HCT116 (cell line): Measurements from ENCODE around the gene HLA-DMA. TPM values are rescaled to one million over a fixed set of nuclear protein-coding genes. Genes with fewer than 3 reads are reported as not detected.

ENCODE experiments used
- ATAC-seq: fragments of 200-7000 bp; cut with Tn5 transposase; 2 replicates; pipeline ENCODE4 v1.9.1; 2020; ENCODE audit warnings: mild to moderate bottlenecking, moderate library complexity
- BruUV-seq: library from RNA; stranded (reverse); fragments of 400-500 nt; replicated peaks from 2 replicates; lab custom pipeline; 2021; lab: Mats Ljungman, UMichigan
- CTCF ChIA-PET: fragments of 300-600 bp; sonication (Branson Sonifier 250); formaldehyde crosslinking; loops from one replicate; lab custom pipeline; 2021; ENCODE audit warnings: antibody characterized with exemption; lab: Charles Lee
- POLR2A ChIA-PET: fragments of 300-600, 350-600 bp; sonication (Branson Sonifier 250); formaldehyde crosslinking; loops from one replicate; lab custom pipeline; 2021; ENCODE audit warnings: antibody characterized with exemption; lab: Charles Lee
- RAD21 ChIA-PET, 2 experiments: fragments of 300-600 bp; sonication (Branson Sonifier 250); formaldehyde crosslinking; loops; one replicate each; lab custom pipeline; 2023; ENCODE audit warnings: low total read pairs in 2 of 2; ENCODE audit not compliant: uncharacterized antibody in 2 of 2, unreplicated experiment in 2 of 2, low non-redundant PET in 1 of 2; lab: Charles Lee
- DNase-seq: peaks from one replicate; pipeline ENCODE4 v3.0.0-alpha.2; 2010; ENCODE audit warnings: low read depth, low spot score
- H2AFZ ChIP-seq: fragments of 200-600 bp; shearing (Covaris generic), sonication (generic); 2 replicates; pipeline ENCODE4 v1.6.1; 2017; ENCODE audit warnings: low read depth, mixed run types, mixed read lengths, antibody characterized with exemption, low read length; ENCODE audit not compliant: poor library complexity, severe bottlenecking
- H3K27ac ChIP-seq: 2 replicates; pipeline ENCODE4 v1.5.1; 2012; ENCODE audit warnings: low read depth, low read length
- H3K27me3 ChIP-seq: fragments of 200-600 bp; sonication (generic); 2 replicates; pipeline ENCODE4 v1.6.1; 2016; ENCODE audit warnings: mixed run types, low read length, mixed read lengths; ENCODE audit not compliant: insufficient read depth
- H3K36me3 ChIP-seq, 2 experiments: fragments of 200-500 bp in 1 of 2; fragments of 200-600 bp in 1 of 2; sonication (Bioruptor generic) in 1 of 2; sonication (generic) in 1 of 2; 2 replicates each; pipeline versions ENCODE4 v1.5.1 to v1.6.1; 2014 to 2016; ENCODE audit warnings: low read length in 2 of 2, inconsistent platforms in 1 of 2, mixed read lengths in 1 of 2, mixed run types in 1 of 2; ENCODE audit not compliant: insufficient read depth in 2 of 2, control insufficient read depth in 1 of 2
- H3K4me1 ChIP-seq, 2 experiments: fragments of 200-600 bp in 1 of 2; sonication (generic) in 1 of 2; 2 replicates each; pipeline versions ENCODE4 v1.5.1 to v1.6.1; 2012 to 2017; ENCODE audit warnings: low read length in 2 of 2, inconsistent platforms in 1 of 2, mild to moderate bottlenecking in 1 of 2, mixed read lengths in 1 of 2, mixed run types in 1 of 2, moderate library complexity in 1 of 2; ENCODE audit not compliant: insufficient read depth in 2 of 2, control insufficient read depth in 1 of 2
- H3K4me2 ChIP-seq: fragments of 200-600 bp; sonication (generic); 2 replicates; pipeline ENCODE4 v1.6.1; 2017; ENCODE audit warnings: mixed run types, low read length, mixed read lengths
- H3K4me3 ChIP-seq, 2 experiments: fragments of 200-600 bp in 1 of 2; sonication (generic) in 1 of 2; replicated peaks in 1 of 2; 2 replicates each; pipeline ENCODE4 v1.5.1; 2011 to 2016; ENCODE audit warnings: low read length in 2 of 2, control low read depth in 1 of 2, low read depth in 1 of 2, mild to moderate bottlenecking in 1 of 2, mixed read lengths in 1 of 2, mixed run types in 1 of 2
- H3K79me2 ChIP-seq: fragments of 200-600 bp; sonication (generic); 2 replicates; pipeline ENCODE4 v1.6.1; 2017; ENCODE audit warnings: mild to moderate bottlenecking, mixed run types, low read length, moderate library complexity, mixed read lengths; ENCODE audit not compliant: insufficient read depth
- H3K9ac ChIP-seq: fragments of 200-600 bp; sonication (generic); 2 replicates; pipeline ENCODE4 v1.6.1; 2016; ENCODE audit warnings: low read length, mixed read lengths
- H3K9me2 ChIP-seq: fragments of 200-600 bp; sonication (generic), shearing (Covaris generic); 2 replicates; pipeline ENCODE4 v1.6.1; 2017; ENCODE audit warnings: mixed run types, mild to moderate bottlenecking, moderate library complexity; ENCODE audit not compliant: insufficient read depth
- H3K9me3 ChIP-seq, 2 experiments: fragments of 200-500 bp in 1 of 2; fragments of 200-600 bp in 1 of 2; sonication (Bioruptor generic) in 1 of 2; sonication (generic) in 1 of 2; 2 replicates each; pipeline ENCODE4 v1.6.1; 2014 to 2017; ENCODE audit warnings: low read length in 2 of 2, mixed read lengths in 2 of 2, inconsistent platforms in 1 of 2, low read depth in 1 of 2, mild to moderate bottlenecking in 1 of 2, mixed run types in 1 of 2, moderate library complexity in 1 of 2; ENCODE audit not compliant: control insufficient read depth in 1 of 2, insufficient read depth in 1 of 2
- H4K20me1 ChIP-seq: fragments of 200-600 bp; sonication (generic), shearing (Covaris generic); 2 replicates; pipeline ENCODE4 v1.6.1; 2017; ENCODE audit warnings: mixed run types, mild to moderate bottlenecking, moderate library complexity; ENCODE audit not compliant: insufficient read depth
- ATF3 ChIP-seq: IDR thresholded peaks from 2 replicates; pipeline ENCODE4 v1.6.1; 2012
- CBX3 ChIP-seq: IDR thresholded peaks from 2 replicates; pipeline ENCODE4 v1.6.1; 2012; ENCODE audit warnings: low read depth
- CTCF ChIP-seq, 3 experiments: fragments of 200-600 bp in 1 of 3; sonication (generic) in 1 of 3; IDR thresholded peaks in 2 of 3; conservative IDR thresholded peaks in 1 of 3; 2 replicates each; pipeline ENCODE4 v1.5.1; 2012 to 2017; ENCODE audit warnings: low read depth in 2 of 3, low read length in 2 of 3, antibody characterized with exemption in 1 of 3, borderline replicate concordance in 1 of 3, control low read depth in 1 of 3, mild to moderate bottlenecking in 1 of 3, mixed read lengths in 1 of 3, mixed run types in 1 of 3, moderate library complexity in 1 of 3; ENCODE audit not compliant: insufficient read depth in 1 of 3
- EGR1 ChIP-seq: IDR thresholded peaks from 2 replicates; pipeline ENCODE4 v1.6.1; 2012; ENCODE audit warnings: low read depth
- EZH2phosphoT487 ChIP-seq: fragments of 200-600 bp; IDR thresholded peaks from 2 replicates; pipeline ENCODE4 v1.6.1; 2018; ENCODE audit warnings: antibody characterized with exemption, borderline replicate concordance
- MAX ChIP-seq: IDR thresholded peaks from 2 replicates; pipeline ENCODE4 v1.6.1; 2012
- POLR2A ChIP-seq: IDR thresholded peaks from 2 replicates; pipeline ENCODE4 v1.7.0; 2011; ENCODE audit warnings: borderline replicate concordance; ENCODE audit not compliant: insufficient read depth, insufficient read length; ENCODE audit errors: extremely low read depth
- POLR2AphosphoS5 ChIP-seq: IDR thresholded peaks from 2 replicates; pipeline ENCODE4 v1.6.1; 2011; ENCODE audit warnings: mild to moderate bottlenecking, low read depth, low read length, moderate library complexity
- RAD21 ChIP-seq: IDR thresholded peaks from 2 replicates; pipeline ENCODE4 v1.6.1; 2012; ENCODE audit warnings: low read depth, mild to moderate bottlenecking
- SP1 ChIP-seq: IDR thresholded peaks from 2 replicates; pipeline ENCODE4 v1.6.1; 2012; ENCODE audit warnings: low read depth
- ZBTB33 ChIP-seq: IDR thresholded peaks from 2 replicates; pipeline ENCODE4 v1.6.1; 2011; ENCODE audit warnings: mild to moderate bottlenecking, low read length, moderate library complexity; ENCODE audit not compliant: insufficient replicate concordance; ENCODE audit errors: extremely low read depth
- ZFX ChIP-seq: fragments of 450-650 bp; IDR thresholded peaks from 2 replicates; pipeline ENCODE4 v1.6.1; 2017
- ZNF274 ChIP-seq: fragments of 200-500 bp; sonication (Bioruptor generic); IDR thresholded peaks from 2 replicates; pipeline ENCODE4 v1.6.1; 2014; ENCODE audit warnings: mild to moderate bottlenecking, low read depth, low read length, inconsistent platforms
- intact Hi-C: fragments of 100-400 bp; cut with micrococcal nuclease; formaldehyde crosslinking; loops from 2 replicates; pipeline ENCODE4 v1.10.0; 2022
- total RNA-seq: library from RNA; stranded (reverse); gene quantifications from one replicate; pipeline ENCODE4 v1.2.1, GENCODE V29; 2021; ENCODE audit not compliant: unreplicated experiment

HLA-DMA gene
- total RNA-seq, 1 experiment from 2014 or later, result 12.1 TPM

- Histone ChIP-seq H3K4me3 (no peak overlapping the region), H3K27me3 (no peaks in the 10 kb centered on the region), H3K27ac (no peak overlapping the region), H3K9me3 (no peaks in the 10 kb centered on the region), H4K20me1 (peaks cover 66% of the 10 kb centered on the region), H3K4me2 (no peak overlapping the region), H3K36me3 (peaks cover 56 to 59% of the 10 kb centered on the region in 2 experiments), H3K4me1 (no peaks in the 10 kb centered on the region), H3K9me2 (no peaks in the 10 kb centered on the region), H2AFZ (no peak overlapping the region), H3K9ac (no peak overlapping the region), H3K79me2 (peaks cover 53% of the 10 kb centered on the region)
- POLR2A ChIA-PET, result interaction anchor here (0.9 to 12.5 kb wide), 3 partner anchors 9 to 17 kb away, joined by 3 to 227 read pairs (median 3); partner anchors contain the start of gene BRD2
- CTCF ChIA-PET, result interaction anchor here (0.9 kb wide), 2 partner anchors 9 to 47 kb away, joined by 3 read pairs; no protein-coding TSS in a partner anchor
- intact Hi-C loops, result no loop called here
- TF ChIP-seq SP1 (no peak), ZNF274 (no peak), CBX3 (no peak), POLR2AphosphoS5 (0 out of 2 replicates have a peak, but pooled peaks have one; percentile 44), RAD21 (no peak)
- no TSS peak for BruUV-seq
- no peak for DNase-seq
- no peak for ATAC-seq
- RAD21 ChIA-PET, result no interaction called here
Observed at GRCh38 chr6:32980488-32981038, 27.7 kb upstream of the HLA-DMA start.

GRCh38 chr6:32979720-32980487, 27.0 kb upstream of the HLA-DMA start:
- H2AFZ ChIP-seq, result no peak overlapping the region
- H3K9me3 ChIP-seq, result no peaks in the 10 kb centered on the region
- peaks cover 60 to 65% of the 10 kb centered on the region in 2 experiments for H3K36me3 ChIP-seq
- H3K27ac ChIP-seq, result no peak overlapping the region
- no peak for ATAC-seq
- no peak overlapping the region for H3K4me2 ChIP-seq
- ChIA-PET POLR2A (interaction anchor here (0.7 to 12.5 kb wide), 2 partner anchors 9 to 249 kb away, joined by 3 to 227 read pairs; partner anchors contain the start of gene BRD2), CTCF (interaction anchor here (0.9 kb wide), 2 partner anchors 8 to 47 kb away, joined by 3 read pairs; no protein-coding TSS in a partner anchor), RAD21 (no interaction called here)
- no peak overlapping the region for H3K4me3 ChIP-seq
- H3K9me2 ChIP-seq, result no peaks in the 10 kb centered on the region
- peaks cover 59% of the 10 kb centered on the region for H3K79me2 ChIP-seq
- no peak for DNase-seq
- intact Hi-C loops, result no loop called here
- peaks cover 72% of the 10 kb centered on the region for H4K20me1 ChIP-seq
- BruUV-seq, result no TSS peak
- H3K9ac ChIP-seq, result no peak overlapping the region
- no peaks in the 10 kb centered on the region for H3K27me3 ChIP-seq
- H3K4me1 ChIP-seq, result peaks cover 0 to 1% of the 10 kb centered on the region in 2 experiments; a peak in 1 of 4 replicates
- no peak for TF ChIP-seq EZH2phosphoT487
- no peak for TF ChIP-seq MAX
- no peak for TF ChIP-seq ZBTB33
- no peak for TF ChIP-seq ATF3
- no peak for TF ChIP-seq EGR1
- TF ChIP-seq CTCF (IDR thresholded peaks at IDR 0.05 in 2 of 3, conservative IDR thresholded peaks at IDR 0.05 in 1 of 3; ENCODE audit: borderline replicate concordance in 1 of 3, insufficient read depth in 1 of 3, low read depth in 2 of 3, low read length in 2 of 3), result no peak
- no peak for TF ChIP-seq ZFX
- TF ChIP-seq POLR2A, result no peak
- TF ChIP-seq RAD21, result no peak
- TF ChIP-seq ZNF274, result no peak
